GM23338 (cell line): ENCODE measurements around the gene DDI2. TPM values are rescaled to one million over a fixed set of nuclear protein-coding genes. Genes with fewer than 3 reads are reported as not detected.

Experiments used
- ATAC-seq: fragments of 200-7000 bp; cut with Tn5 transposase; 3 replicates; pipeline ENCODE4 v1.9.1; 2020
- DNase-seq: peaks from one replicate; pipeline ENCODE4 v3.0.0-alpha.2; 2015; ENCODE audit warnings: low spot score
- H2AFZ ChIP-seq: fragments of 200-600 bp; sonication (generic); 2 replicates; pipeline ENCODE4 v1.8.0; 2016; ENCODE audit warnings: antibody characterized with exemption, mild to moderate bottlenecking, moderate library complexity
- H3F3A ChIP-seq: fragments of 200-600 bp; sonication (generic); replicated peaks from 2 replicates; pipeline ENCODE4 v1.8.0; 2017; ENCODE audit warnings: antibody characterized with exemption, mixed run types, low read depth
- H3K27ac ChIP-seq: fragments of 200-600 bp; sonication (generic); 2 replicates; pipeline ENCODE4 v1.6.1; 2016; ENCODE audit warnings: low read depth
- H3K27me3 ChIP-seq: fragments of 200-600 bp; sonication (generic); 2 replicates; pipeline ENCODE4 v1.8.0; 2016; ENCODE audit warnings: mild to moderate bottlenecking, mixed run types, moderate library complexity; ENCODE audit not compliant: insufficient read depth
- H3K36me3 ChIP-seq: fragments of 200-600 bp; sonication (generic); 2 replicates; pipeline ENCODE4 v1.8.0; 2016; ENCODE audit warnings: mild to moderate bottlenecking; ENCODE audit not compliant: insufficient read depth
- H3K4me1 ChIP-seq: fragments of 200-600 bp; sonication (generic); 2 replicates; pipeline ENCODE4 v1.8.0; 2016; ENCODE audit warnings: mild to moderate bottlenecking, moderate library complexity; ENCODE audit not compliant: insufficient read depth
- H3K4me2 ChIP-seq: fragments of 200-600 bp; sonication (generic); 2 replicates; pipeline ENCODE4 v1.7.1; 2017; ENCODE audit warnings: mixed run types
- H3K4me3 ChIP-seq: fragments of 200-600 bp; sonication (generic); 2 replicates; pipeline ENCODE4 v1.6.1; 2016; ENCODE audit warnings: mixed run types
- H3K79me2 ChIP-seq: fragments of 200-600 bp; sonication (generic); replicated peaks from 2 replicates; pipeline ENCODE4 v1.8.0; 2017; ENCODE audit warnings: mild to moderate bottlenecking; ENCODE audit not compliant: insufficient read depth
- H3K9me2 ChIP-seq: fragments of 200-600 bp; sonication (generic); 2 replicates; pipeline ENCODE4 v1.8.0; 2017; ENCODE audit not compliant: insufficient read depth
- H4K20me1 ChIP-seq: fragments of 200-600 bp; sonication (generic); replicated peaks from 2 replicates; pipeline ENCODE4 v1.8.0; 2017; ENCODE audit warnings: mild to moderate bottlenecking; ENCODE audit not compliant: insufficient read depth
- H3K27ac Mint-ChIP-seq: 2 replicates; pipeline ENCODE4 v1.8.0; 2020; ENCODE audit warnings: inconsistent platforms, mild to moderate bottlenecking, moderate library complexity, mixed read lengths
- H3K27me3 Mint-ChIP-seq: 3 replicates; pipeline ENCODE4 v1.8.0; 2022; ENCODE audit warnings: low read depth, mild to moderate bottlenecking, moderate library complexity, mixed read lengths, inconsistent platforms; ENCODE audit not compliant: insufficient read depth, poor library complexity
- H3K36me3 Mint-ChIP-seq: 3 replicates; pipeline ENCODE4 v1.8.0; 2021; ENCODE audit warnings: low read depth, mild to moderate bottlenecking, inconsistent platforms, moderate library complexity, mixed read lengths
- H3K4me1 Mint-ChIP-seq: 3 replicates; pipeline ENCODE4 v1.8.0; 2020; ENCODE audit warnings: mild to moderate bottlenecking, inconsistent platforms, mixed read lengths
- H3K4me3 Mint-ChIP-seq: 3 replicates; pipeline ENCODE4 v1.8.0; 2021; ENCODE audit warnings: moderate library complexity, mild to moderate bottlenecking, inconsistent platforms, mixed read lengths
- H3K9me3 Mint-ChIP-seq: 3 replicates; pipeline ENCODE4 v1.8.0; 2020; ENCODE audit warnings: moderate library complexity, mild to moderate bottlenecking, inconsistent platforms, mixed read lengths
- CREB1 ChIP-seq: fragments of 250-450 bp; sonication (Bioruptor Pico); IDR thresholded peaks from 2 replicates; pipeline ENCODE4 v1.5.0; 2020; ENCODE audit warnings: low read depth, mild to moderate bottlenecking, moderate library complexity
- EZH2 ChIP-seq: fragments of 200-600 bp; sonication (generic); IDR thresholded peaks from one replicate; pipeline ENCODE4 v1.8.0; 2017; ENCODE audit warnings: antibody characterized with exemption, mild to moderate bottlenecking, low read depth; ENCODE audit not compliant: unreplicated experiment
- EZH2phosphoT487 ChIP-seq: fragments of 200-600 bp; sonication (generic); IDR thresholded peaks from one replicate; pipeline ENCODE4 v1.8.1; 2018; ENCODE audit warnings: antibody characterized with exemption; ENCODE audit not compliant: unreplicated experiment
- JUNB ChIP-seq: IDR thresholded peaks from one replicate; pipeline ENCODE4 v1.6.1; 2016; ENCODE audit warnings: antibody characterized with exemption; ENCODE audit not compliant: unreplicated experiment
- NANOG ChIP-seq: IDR thresholded peaks from 2 replicates; pipeline ENCODE4 v1.6.1; 2016; ENCODE audit warnings: antibody characterized with exemption, borderline replicate concordance
- POLR2AphosphoS5 ChIP-seq: IDR thresholded peaks from 2 replicates; pipeline ENCODE4 v1.6.1; 2016; ENCODE audit warnings: antibody characterized with exemption, low read depth
- STAT1 ChIP-seq: IDR thresholded peaks from one replicate; pipeline ENCODE4 v1.6.1; 2016; ENCODE audit warnings: antibody characterized with exemption; ENCODE audit not compliant: unreplicated experiment
- ZNF114 ChIP-seq: fragments of 250-450 bp; sonication (Bioruptor Pico); IDR thresholded peaks from 2 replicates; pipeline ENCODE4 v1.5.0; 2020; ENCODE audit warnings: mild to moderate bottlenecking, moderate library complexity
- ZNF331 ChIP-seq: fragments of 250-450 bp; sonication (Bioruptor Pico); IDR thresholded peaks from 2 replicates; pipeline ENCODE4 v1.5.0; 2020; ENCODE audit warnings: low read depth, mild to moderate bottlenecking, moderate library complexity
- polyA plus RNA-seq: library from polyadenylated mRNA; unstranded; fragments of >200 nt; fragmentation: Nextera tagmentation; extraction: Ambion mirVana; gene quantifications from 2 replicates; pipeline ENCODE4 v1.2.1, GENCODE V29; 2016
- total RNA-seq: library from RNA; depleted of rRNA; stranded (reverse); fragments of >200 nt; shearing (Covaris generic); gene quantifications from 2 replicates; pipeline ENCODE4 v1.2.3, GENCODE V29; 2014
- TF ChIP-seq, protein P1 (sequence below): IDR thresholded peaks from 2 replicates; pipeline ENCODE4 v1.6.1; 2016; ENCODE audit warnings: antibody characterized with exemption
- TF ChIP-seq, protein P2 (sequence below), 2 experiments: fragments of 200-600 bp in 1 of 2; sonication (generic) in 1 of 2; conservative IDR thresholded peaks; 2 replicates each; pipeline versions ENCODE4 v1.5.1 to v1.6.1; 2016 to 2017; ENCODE audit warnings: antibody characterized with exemption in 2 of 2, low read depth in 2 of 2, mild to moderate bottlenecking in 2 of 2, moderate library complexity in 1 of 2
- TF ChIP-seq, protein P3 (sequence below): fragments of 250-450 bp; sonication (Bioruptor Pico); IDR thresholded peaks from 2 replicates; pipeline ENCODE4 v1.5.0; 2020; ENCODE audit warnings: mild to moderate bottlenecking, moderate library complexity
- TF ChIP-seq, protein P4 (sequence below): IDR thresholded peaks from one replicate; pipeline ENCODE4 v1.6.1; 2018; ENCODE audit warnings: antibody characterized with exemption; ENCODE audit not compliant: unreplicated experiment

The DDI2 gene
- total and polyA plus RNA-seq, 2 experiments from 2014 or later: 8.0 to 43.3 TPM

DNA sequence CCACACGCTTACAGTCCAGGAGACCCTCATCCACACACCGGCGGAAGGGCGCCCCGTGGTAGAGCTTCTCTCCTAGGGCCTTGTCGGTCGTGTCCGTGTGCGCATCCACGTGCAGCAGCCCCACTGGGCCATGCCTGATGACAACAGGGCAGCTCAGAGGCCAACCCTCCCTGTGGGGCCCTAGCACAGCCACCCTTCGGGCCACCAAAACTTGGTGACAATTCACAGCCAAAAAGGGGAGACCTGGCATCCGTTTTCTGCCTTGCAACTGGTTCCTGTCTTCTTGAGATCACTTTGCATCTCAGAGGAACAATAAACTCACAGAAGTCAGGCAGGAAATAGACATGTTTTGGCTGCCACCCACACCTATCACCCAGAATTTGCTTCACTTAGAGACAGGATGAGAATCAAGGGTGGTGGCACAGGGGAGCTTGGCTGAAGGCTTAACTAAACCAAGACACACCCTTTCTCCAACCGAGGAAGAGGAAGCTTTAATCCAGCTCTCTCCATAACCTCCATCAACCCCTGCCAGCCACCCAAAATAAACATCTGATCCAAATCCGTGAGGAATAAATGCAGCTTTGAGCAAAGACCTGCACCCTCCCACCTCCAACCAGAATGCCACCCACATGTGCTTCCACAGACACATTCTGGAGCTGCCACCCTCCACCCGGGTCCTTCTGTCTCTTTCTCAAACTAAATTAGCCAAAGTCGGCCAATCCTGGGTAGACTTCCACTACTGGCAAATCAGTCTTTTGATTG lies 38.2 kb upstream of the DDI2 start:
- no peak overlapping the region for H3K27ac Mint-ChIP-seq

More for the DNA sequence above, 38.2 kb upstream of the DDI2 start:
- Histone ChIP-seq H3K4me1 (no peaks in the 10 kb centered on the region), H3K4me2 (no peak overlapping the region), H3K27ac (no peak overlapping the region), H3K27me3 (no peaks in the 10 kb centered on the region), H4K20me1 (no peaks in the 10 kb centered on the region), H3F3A (peaks cover 6% of the 10 kb centered on the region; the same call in 1 of the 2 replicates), H3K9me2 (no peaks in the 10 kb centered on the region), H3K4me3 (no peak overlapping the region), H3K36me3 (no peaks in the 10 kb centered on the region; the same call in 1 of the 2 replicates), H3K79me2 (no peaks in the 10 kb centered on the region), H2AFZ (no peak overlapping the region)
- Mint-ChIP-seq H3K36me3 (no peaks in the 10 kb centered on the region), H3K9me3 (no peaks in the 10 kb centered on the region), H3K4me3 (no peak overlapping the region), H3K4me1 (no peaks in the 10 kb centered on the region), H3K27me3 (peaks cover 6% of the 10 kb centered on the region)
- TF ChIP-seq STAT1 (no peak), CREB1 (CRISPR knock-in tag) (no peak), JUNB (no peak), EZH2 (no peak), NANOG (no peak), ZNF331 (CRISPR knock-in tag) (no peak), POLR2AphosphoS5 (no peak), EZH2phosphoT487 (no peak), ZNF114 (no peak)
- TF ChIP-seq, protein P1, sequence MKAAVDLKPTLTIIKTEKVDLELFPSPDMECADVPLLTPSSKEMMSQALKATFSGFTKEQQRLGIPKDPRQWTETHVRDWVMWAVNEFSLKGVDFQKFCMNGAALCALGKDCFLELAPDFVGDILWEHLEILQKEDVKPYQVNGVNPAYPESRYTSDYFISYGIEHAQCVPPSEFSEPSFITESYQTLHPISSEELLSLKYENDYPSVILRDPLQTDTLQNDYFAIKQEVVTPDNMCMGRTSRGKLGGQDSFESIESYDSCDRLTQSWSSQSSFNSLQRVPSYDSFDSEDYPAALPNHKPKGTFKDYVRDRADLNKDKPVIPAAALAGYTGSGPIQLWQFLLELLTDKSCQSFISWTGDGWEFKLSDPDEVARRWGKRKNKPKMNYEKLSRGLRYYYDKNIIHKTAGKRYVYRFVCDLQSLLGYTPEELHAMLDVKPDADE: no peak
- TF ChIP-seq, protein P2, sequence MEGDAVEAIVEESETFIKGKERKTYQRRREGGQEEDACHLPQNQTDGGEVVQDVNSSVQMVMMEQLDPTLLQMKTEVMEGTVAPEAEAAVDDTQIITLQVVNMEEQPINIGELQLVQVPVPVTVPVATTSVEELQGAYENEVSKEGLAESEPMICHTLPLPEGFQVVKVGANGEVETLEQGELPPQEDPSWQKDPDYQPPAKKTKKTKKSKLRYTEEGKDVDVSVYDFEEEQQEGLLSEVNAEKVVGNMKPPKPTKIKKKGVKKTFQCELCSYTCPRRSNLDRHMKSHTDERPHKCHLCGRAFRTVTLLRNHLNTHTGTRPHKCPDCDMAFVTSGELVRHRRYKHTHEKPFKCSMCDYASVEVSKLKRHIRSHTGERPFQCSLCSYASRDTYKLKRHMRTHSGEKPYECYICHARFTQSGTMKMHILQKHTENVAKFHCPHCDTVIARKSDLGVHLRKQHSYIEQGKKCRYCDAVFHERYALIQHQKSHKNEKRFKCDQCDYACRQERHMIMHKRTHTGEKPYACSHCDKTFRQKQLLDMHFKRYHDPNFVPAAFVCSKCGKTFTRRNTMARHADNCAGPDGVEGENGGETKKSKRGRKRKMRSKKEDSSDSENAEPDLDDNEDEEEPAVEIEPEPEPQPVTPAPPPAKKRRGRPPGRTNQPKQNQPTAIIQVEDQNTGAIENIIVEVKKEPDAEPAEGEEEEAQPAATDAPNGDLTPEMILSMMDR (conservative IDR thresholded peaks at IDR 0.05; ENCODE audit: low read depth in 2 of 2): no peak
- TF ChIP-seq, protein P3, sequence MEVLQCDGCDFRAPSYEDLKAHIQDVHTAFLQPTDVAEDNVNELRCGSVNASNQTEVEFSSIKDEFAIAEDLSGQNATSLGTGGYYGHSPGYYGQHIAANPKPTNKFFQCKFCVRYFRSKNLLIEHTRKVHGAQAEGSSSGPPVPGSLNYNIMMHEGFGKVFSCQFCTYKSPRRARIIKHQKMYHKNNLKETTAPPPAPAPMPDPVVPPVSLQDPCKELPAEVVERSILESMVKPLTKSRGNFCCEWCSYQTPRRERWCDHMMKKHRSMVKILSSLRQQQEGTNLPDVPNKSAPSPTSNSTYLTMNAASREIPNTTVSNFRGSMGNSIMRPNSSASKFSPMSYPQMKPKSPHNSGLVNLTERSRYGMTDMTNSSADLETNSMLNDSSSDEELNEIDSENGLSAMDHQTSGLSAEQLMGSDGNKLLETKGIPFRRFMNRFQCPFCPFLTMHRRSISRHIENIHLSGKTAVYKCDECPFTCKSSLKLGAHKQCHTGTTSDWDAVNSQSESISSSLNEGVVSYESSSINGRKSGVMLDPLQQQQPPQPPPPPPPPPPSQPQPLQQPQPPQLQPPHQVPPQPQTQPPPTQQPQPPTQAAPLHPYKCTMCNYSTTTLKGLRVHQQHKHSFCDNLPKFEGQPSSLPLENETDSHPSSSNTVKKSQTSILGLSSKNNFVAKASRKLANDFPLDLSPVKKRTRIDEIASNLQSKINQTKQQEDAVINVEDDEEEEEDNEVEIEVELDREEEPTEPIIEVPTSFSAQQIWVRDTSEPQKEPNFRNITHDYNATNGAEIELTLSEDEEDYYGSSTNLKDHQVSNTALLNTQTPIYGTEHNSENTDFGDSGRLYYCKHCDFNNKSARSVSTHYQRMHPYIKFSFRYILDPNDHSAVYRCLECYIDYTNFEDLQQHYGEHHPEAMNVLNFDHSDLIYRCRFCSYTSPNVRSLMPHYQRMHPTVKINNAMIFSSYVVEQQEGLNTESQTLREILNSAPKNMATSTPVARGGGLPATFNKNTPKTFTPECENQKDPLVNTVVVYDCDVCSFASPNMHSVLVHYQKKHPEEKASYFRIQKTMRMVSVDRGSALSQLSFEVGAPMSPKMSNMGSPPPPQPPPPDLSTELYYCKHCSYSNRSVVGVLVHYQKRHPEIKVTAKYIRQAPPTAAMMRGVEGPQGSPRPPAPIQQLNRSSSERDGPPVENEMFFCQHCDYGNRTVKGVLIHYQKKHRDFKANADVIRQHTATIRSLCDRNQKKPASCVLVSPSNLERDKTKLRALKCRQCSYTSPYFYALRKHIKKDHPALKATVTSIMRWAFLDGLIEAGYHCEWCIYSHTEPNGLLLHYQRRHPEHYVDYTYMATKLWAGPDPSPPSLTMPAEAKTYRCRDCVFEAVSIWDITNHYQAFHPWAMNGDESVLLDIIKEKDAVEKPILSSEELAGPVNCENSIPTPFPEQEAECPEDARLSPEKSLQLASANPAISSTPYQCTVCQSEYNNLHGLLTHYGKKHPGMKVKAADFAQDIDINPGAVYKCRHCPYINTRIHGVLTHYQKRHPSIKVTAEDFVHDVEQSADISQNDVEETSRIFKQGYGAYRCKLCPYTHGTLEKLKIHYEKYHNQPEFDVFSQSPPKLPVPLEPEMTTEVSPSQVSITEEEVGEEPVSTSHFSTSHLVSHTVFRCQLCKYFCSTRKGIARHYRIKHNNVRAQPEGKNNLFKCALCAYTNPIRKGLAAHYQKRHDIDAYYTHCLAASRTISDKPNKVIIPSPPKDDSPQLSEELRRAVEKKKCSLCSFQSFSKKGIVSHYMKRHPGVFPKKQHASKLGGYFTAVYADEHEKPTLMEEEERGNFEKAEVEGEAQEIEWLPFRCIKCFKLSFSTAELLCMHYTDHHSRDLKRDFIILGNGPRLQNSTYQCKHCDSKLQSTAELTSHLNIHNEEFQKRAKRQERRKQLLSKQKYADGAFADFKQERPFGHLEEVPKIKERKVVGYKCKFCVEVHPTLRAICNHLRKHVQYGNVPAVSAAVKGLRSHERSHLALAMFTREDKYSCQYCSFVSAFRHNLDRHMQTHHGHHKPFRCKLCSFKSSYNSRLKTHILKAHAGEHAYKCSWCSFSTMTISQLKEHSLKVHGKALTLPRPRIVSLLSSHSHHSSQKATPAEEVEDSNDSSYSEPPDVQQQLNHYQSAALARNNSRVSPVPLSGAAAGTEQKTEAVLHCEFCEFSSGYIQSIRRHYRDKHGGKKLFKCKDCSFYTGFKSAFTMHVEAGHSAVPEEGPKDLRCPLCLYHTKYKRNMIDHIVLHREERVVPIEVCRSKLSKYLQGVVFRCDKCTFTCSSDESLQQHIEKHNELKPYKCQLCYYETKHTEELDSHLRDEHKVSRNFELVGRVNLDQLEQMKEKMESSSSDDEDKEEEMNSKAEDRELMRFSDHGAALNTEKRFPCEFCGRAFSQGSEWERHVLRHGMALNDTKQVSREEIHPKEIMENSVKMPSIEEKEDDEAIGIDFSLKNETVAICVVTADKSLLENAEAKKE (CRISPR knock-in tag): no peak
- TF ChIP-seq, protein P4, sequence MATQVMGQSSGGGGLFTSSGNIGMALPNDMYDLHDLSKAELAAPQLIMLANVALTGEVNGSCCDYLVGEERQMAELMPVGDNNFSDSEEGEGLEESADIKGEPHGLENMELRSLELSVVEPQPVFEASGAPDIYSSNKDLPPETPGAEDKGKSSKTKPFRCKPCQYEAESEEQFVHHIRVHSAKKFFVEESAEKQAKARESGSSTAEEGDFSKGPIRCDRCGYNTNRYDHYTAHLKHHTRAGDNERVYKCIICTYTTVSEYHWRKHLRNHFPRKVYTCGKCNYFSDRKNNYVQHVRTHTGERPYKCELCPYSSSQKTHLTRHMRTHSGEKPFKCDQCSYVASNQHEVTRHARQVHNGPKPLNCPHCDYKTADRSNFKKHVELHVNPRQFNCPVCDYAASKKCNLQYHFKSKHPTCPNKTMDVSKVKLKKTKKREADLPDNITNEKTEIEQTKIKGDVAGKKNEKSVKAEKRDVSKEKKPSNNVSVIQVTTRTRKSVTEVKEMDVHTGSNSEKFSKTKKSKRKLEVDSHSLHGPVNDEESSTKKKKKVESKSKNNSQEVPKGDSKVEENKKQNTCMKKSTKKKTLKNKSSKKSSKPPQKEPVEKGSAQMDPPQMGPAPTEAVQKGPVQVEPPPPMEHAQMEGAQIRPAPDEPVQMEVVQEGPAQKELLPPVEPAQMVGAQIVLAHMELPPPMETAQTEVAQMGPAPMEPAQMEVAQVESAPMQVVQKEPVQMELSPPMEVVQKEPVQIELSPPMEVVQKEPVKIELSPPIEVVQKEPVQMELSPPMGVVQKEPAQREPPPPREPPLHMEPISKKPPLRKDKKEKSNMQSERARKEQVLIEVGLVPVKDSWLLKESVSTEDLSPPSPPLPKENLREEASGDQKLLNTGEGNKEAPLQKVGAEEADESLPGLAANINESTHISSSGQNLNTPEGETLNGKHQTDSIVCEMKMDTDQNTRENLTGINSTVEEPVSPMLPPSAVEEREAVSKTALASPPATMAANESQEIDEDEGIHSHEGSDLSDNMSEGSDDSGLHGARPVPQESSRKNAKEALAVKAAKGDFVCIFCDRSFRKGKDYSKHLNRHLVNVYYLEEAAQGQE: no peak
- no peak for DNase-seq
- ATAC-seq: no peak
